ENCODE measurements around the gene RECQL5. TPM values are rescaled to one million over a fixed set of nuclear protein-coding genes. Genes with fewer than 3 reads are reported as not detected.
A peak's percentile ranks its signal among the peaks of the same experiment; 100 is the strongest.

The RECQL5 gene
- polyA plus RNA-seq, 3 donors from 2014 or later, result 7.0 to 18.1 (median 15.5) TPM

DNA sequence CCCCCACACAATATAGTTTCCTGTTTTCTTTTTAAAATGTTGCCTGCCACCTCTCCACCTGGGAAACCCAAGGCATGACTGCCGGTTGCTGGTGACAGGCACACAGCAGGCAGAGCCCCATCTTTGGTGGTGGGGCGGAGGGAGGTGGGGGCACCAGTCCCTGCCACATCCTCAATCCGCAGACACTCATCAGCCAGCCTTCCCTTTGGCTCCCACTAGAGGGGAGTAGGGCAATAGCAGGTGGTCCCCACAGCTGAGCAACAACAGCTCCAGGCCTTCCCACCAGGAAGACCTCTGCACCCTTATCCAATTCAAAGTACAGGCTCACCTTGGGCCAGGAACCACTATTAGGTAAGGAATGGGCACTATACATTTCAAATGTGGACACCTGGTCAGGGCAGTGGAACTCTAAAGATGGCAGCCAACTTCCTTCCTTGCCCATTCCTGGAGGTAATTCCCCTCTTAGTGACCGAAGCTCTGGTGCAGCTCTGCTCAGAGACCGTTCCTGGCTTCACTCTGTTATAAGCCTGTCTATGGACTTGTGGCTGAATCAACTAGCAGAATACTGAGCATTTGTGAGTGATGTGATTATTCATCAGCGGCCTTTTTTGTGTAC is 13.9 kb downstream of the RECQL5 start:
- Mint-ChIP-seq H3K27ac (peak overlapping the region in 2 of 6 donors; percentile 65 to 76), H3K4me1 (no peaks in the 10 kb centered on the region), H3K9me3 (no peaks in the 10 kb centered on the region), H3K36me3 (peaks cover 2 to 16% (median 7%) of the 10 kb centered on the region in 3 donors), H3K27me3 (ENCODE audit: low read depth in 3 of 3) (peaks cover 0 to 2% (median 1%) of the 10 kb centered on the region in 3 donors), H3K4me3 (no peak overlapping the region)
- DNase-seq, result peak in 2 of 3 donors; percentile 19 to 32

- no peak for DNase-seq
- Mint-ChIP-seq H3K27me3 (ENCODE audit: low read depth in 3 of 3) (peaks cover 0 to 2% (median 2%) of the 10 kb centered on the region in 3 donors), H3K27ac (peak overlapping the region in 1 of 6 donors; percentile 28), H3K9me3 (no peaks in the 10 kb centered on the region), H3K4me1 (no peaks in the 10 kb centered on the region), H3K36me3 (peaks cover 6 to 20% (median 7%) of the 10 kb centered on the region in 3 donors), H3K4me3 (no peak overlapping the region)
These were observed 14.6 kb downstream of the RECQL5 start for GRCh38 chr17:75652341-75652740.

DNA sequence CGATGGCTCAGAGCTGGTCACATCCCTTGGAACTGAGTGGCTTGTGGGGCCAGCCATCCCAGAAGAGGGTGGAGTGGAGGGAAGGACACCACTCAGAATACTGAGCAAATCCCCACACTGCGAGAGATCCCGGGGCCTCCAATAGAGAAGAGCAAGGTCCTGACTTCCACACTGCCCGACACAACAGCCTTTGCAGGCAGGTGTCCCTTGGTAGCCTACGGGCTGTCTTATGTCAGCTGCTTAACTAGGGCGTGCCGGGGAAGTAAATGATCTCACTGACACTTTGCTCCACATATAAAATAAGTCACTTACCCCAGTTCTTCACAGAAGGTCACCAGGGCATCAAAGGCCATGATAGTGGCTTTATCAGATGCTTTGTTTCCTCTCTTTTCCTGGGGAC is 16.1 kb downstream of the RECQL5 start:
- H3K4me1 Mint-ChIP-seq, result peaks cover 7 to 9% of the 10 kb centered on the region in 2 donors
- no peak overlapping the region for H3K4me3 Mint-ChIP-seq
- no peak for DNase-seq
- peaks cover 6 to 20% (median 7%) of the 10 kb centered on the region in 3 donors for H3K36me3 Mint-ChIP-seq
- H3K27ac Mint-ChIP-seq, result no peak overlapping the region
- H3K9me3 Mint-ChIP-seq, result no peaks in the 10 kb centered on the region
- H3K27me3 Mint-ChIP-seq (ENCODE audit: low read depth in 3 of 3), result peaks cover 2 to 3% (median 2%) of the 10 kb centered on the region in 3 donors

GRCh38 chr17:75649687-75650086 is 17.3 kb downstream of the RECQL5 start:
- no peak overlapping the region for H3K4me3 Mint-ChIP-seq
- H3K36me3 Mint-ChIP-seq, result peaks cover 6 to 20% (median 7%) of the 10 kb centered on the region in 3 donors
- DNase-seq, result no peak
- H3K4me1 Mint-ChIP-seq, result peaks cover 12 to 14% of the 10 kb centered on the region in 2 donors
- peaks cover 2 to 3% (median 2%) of the 10 kb centered on the region in 3 donors for H3K27me3 Mint-ChIP-seq (ENCODE audit: low read depth in 3 of 3)
- no peak overlapping the region for H3K27ac Mint-ChIP-seq
- no peaks in the 10 kb centered on the region for H3K9me3 Mint-ChIP-seq

GRCh38 chr17:75647921-75648320 is 19.0 kb downstream of the RECQL5 start:
- Mint-ChIP-seq H3K9me3 (no peaks in the 10 kb centered on the region), H3K27me3 (ENCODE audit: low read depth in 3 of 3) (peaks cover 2 to 3% (median 2%) of the 10 kb centered on the region in 3 donors), H3K4me3 (no peak overlapping the region), H3K27ac (peak overlapping the region in 1 of 6 donors; percentile 77), H3K4me1 (peaks cover 12 to 14% of the 10 kb centered on the region in 2 donors), H3K36me3 (peaks cover 6 to 17% (median 7%) of the 10 kb centered on the region in 3 donors)
- DNase-seq, result no peak

GRCh38 chr17:75647061-75647460 is 19.9 kb downstream of the RECQL5 start:
- peaks cover 6 to 17% (median 7%) of the 10 kb centered on the region in 3 donors for H3K36me3 Mint-ChIP-seq
- peak overlapping the region in 1 of 6 donors; percentile 80 for H3K27ac Mint-ChIP-seq
- H3K27me3 Mint-ChIP-seq (ENCODE audit: low read depth in 3 of 3), result peaks cover 2 to 3% (median 2%) of the 10 kb centered on the region in 3 donors
- peaks cover 12 to 14% of the 10 kb centered on the region in 2 donors for H3K4me1 Mint-ChIP-seq
- no peak for DNase-seq
- H3K4me3 Mint-ChIP-seq, result no peak overlapping the region
- no peaks in the 10 kb centered on the region for H3K9me3 Mint-ChIP-seq

DNA sequence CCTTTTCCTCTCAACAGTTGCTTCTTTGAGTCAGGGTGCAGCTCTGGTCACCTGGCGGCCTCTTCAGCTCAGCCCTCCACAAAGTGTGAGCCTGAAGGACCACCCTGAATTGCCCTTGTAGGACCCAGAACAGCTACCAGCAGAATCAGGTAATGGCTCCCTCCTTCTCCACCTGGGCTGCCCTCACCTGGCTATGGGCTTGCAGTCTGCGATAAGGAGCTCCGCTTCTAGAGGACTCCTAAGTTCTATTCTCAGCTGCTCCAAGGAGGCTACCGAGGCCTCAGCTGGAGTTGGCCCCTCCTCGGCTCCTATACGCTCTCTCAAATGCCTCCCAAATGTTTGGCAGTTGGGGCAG is 20.3 kb downstream of the RECQL5 start:
- no peak for DNase-seq
- peaks cover 12 to 14% of the 10 kb centered on the region in 2 donors for H3K4me1 Mint-ChIP-seq
- H3K4me3 Mint-ChIP-seq, result peak overlapping the region in 1 of 5 donors; percentile 57
- peaks cover 2 to 3% (median 2%) of the 10 kb centered on the region in 3 donors for H3K27me3 Mint-ChIP-seq (ENCODE audit: low read depth in 3 of 3)
- H3K9me3 Mint-ChIP-seq, result no peaks in the 10 kb centered on the region
- peaks cover 6 to 17% (median 6%) of the 10 kb centered on the region in 3 donors for H3K36me3 Mint-ChIP-seq
- peak overlapping the region in 4 of 6 donors; percentile 7 to 80 (median 65) for H3K27ac Mint-ChIP-seq

DNA sequence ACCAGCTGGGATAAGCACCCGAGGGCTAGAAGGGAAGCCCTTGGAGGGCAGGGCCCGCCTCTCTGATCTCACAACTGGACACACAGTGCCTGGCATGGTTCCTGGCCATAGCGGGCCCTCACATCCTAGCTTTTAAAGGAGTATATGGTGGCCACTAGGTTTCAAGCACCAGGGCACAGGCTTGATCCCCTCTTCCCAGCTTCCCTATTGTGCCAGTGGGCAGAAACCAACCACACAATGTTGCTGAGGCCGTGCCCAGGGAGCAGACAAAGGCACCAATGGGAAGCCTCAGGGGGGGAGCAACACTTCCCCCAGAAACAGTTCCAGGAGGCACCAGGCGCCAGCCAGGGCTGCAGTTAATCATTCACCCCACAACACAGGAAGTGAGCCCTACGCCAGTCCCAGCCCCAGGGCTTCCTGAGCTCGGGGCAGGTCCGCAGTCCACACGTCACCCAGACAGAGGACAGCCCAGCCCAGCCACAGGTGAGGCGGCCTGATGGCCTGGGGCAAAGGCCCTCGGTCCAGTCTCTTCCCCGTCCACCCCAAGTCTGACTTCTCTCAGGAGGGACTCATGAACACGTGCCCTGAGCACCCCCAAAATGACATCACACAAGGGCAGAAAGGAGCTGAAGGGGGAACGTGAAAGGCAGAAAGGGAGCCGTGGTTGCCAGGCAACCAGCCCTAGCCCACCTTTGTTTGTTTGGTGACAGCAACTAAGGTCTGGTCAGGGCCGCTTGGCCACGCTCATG is 20.9 kb downstream of the RECQL5 start:
- H3K9me3 Mint-ChIP-seq, result no peaks in the 10 kb centered on the region
- H3K27ac Mint-ChIP-seq, result peak overlapping the region; percentile 48 to 89 (median 80)
- H3K4me3 Mint-ChIP-seq, result peak overlapping the region in 4 of 5 donors; percentile 13 to 64 (median 43)
- peak; percentile 13 to 36 (median 36) for DNase-seq
- H3K27me3 Mint-ChIP-seq (ENCODE audit: low read depth in 3 of 3), result peaks cover 2 to 3% (median 2%) of the 10 kb centered on the region in 3 donors
- H3K4me1 Mint-ChIP-seq, result peaks cover 12 to 14% of the 10 kb centered on the region in 2 donors
- peaks cover 3 to 17% (median 6%) of the 10 kb centered on the region in 3 donors for H3K36me3 Mint-ChIP-seq

GRCh38 chr17:75645501-75645888 is 21.5 kb downstream of the RECQL5 start:
- peak overlapping the region in 3 of 6 donors; percentile 62 to 84 (median 80) for H3K27ac Mint-ChIP-seq
- no peaks in the 10 kb centered on the region for H3K9me3 Mint-ChIP-seq
- H3K36me3 Mint-ChIP-seq, result peaks cover 3 to 14% (median 6%) of the 10 kb centered on the region in 3 donors
- H3K4me1 Mint-ChIP-seq, result peaks cover 12 to 14% of the 10 kb centered on the region in 2 donors
- H3K27me3 Mint-ChIP-seq (ENCODE audit: low read depth in 3 of 3), result peaks cover 0 to 3% (median 2%) of the 10 kb centered on the region in 3 donors
- H3K4me3 Mint-ChIP-seq, result no peak overlapping the region
- DNase-seq, result no peak

- Mint-ChIP-seq H3K4me1 (peaks cover 12 to 14% of the 10 kb centered on the region in 2 donors), H3K36me3 (peaks cover 0 to 6% (median 5%) of the 10 kb centered on the region in 3 donors), H3K9me3 (no peaks in the 10 kb centered on the region), H3K4me3 (no peak overlapping the region), H3K27ac (peak overlapping the region in 2 of 6 donors; percentile 4 to 10), H3K27me3 (ENCODE audit: low read depth in 3 of 3) (peaks cover 0 to 3% (median 2%) of the 10 kb centered on the region in 3 donors)
- DNase-seq, result no peak
These were observed 23.3 kb downstream of the RECQL5 start for GRCh38 chr17:75643643-75644017.

GRCh38 chr17:75642784-75643642 is 23.9 kb downstream of the RECQL5 start:
- H3K27ac Mint-ChIP-seq, result peak overlapping the region in 1 of 6 donors; percentile 10
- H3K9me3 Mint-ChIP-seq, result no peaks in the 10 kb centered on the region
- DNase-seq, result no peak
- H3K36me3 Mint-ChIP-seq, result peaks cover 0 to 4% (median 4%) of the 10 kb centered on the region in 3 donors
- H3K4me1 Mint-ChIP-seq, result peaks cover 12 to 14% of the 10 kb centered on the region in 2 donors
- H3K4me3 Mint-ChIP-seq, result no peak overlapping the region
- peaks cover 0 to 3% (median under 1%) of the 10 kb centered on the region in 3 donors for H3K27me3 Mint-ChIP-seq (ENCODE audit: low read depth in 3 of 3)

DNA sequence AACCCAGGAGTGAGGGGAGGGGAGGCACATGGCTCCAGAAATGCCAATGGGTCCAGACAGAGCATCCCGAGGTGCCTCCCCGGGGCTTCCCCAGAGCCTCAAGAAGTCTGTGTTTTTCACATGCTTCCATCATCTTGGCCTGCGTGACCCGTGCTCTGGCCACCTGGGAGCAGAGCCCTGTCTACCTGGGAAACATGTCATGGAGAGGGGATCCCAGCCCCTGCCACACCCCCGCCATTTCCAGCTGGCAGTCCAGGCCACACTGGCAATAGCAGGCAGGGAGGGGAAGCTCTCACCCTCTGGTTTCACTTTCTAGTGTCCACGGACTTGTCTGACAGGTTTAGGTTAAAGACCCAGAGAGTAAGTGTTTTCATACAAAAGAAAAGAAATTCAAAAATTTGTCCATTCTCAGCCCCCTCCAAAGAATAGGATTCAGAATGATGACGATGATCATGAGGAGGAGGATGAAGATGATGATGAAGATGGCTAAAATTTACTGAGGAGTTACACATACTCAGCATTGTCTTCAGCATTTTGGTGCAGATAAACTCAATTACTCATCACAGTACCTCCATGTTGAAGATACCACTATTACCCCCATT is 24.7 kb downstream of the RECQL5 start:
- H3K4me1 Mint-ChIP-seq, result peaks cover 12 to 14% of the 10 kb centered on the region in 2 donors
- H3K4me3 Mint-ChIP-seq, result no peak overlapping the region
- no peaks in the 10 kb centered on the region for H3K36me3 Mint-ChIP-seq
- H3K27me3 Mint-ChIP-seq (ENCODE audit: low read depth in 3 of 3), result peaks cover 0 to 3% (median 1%) of the 10 kb centered on the region in 3 donors
- no peak for DNase-seq
- H3K9me3 Mint-ChIP-seq, result no peaks in the 10 kb centered on the region
- no peak overlapping the region for H3K27ac Mint-ChIP-seq

DNA sequence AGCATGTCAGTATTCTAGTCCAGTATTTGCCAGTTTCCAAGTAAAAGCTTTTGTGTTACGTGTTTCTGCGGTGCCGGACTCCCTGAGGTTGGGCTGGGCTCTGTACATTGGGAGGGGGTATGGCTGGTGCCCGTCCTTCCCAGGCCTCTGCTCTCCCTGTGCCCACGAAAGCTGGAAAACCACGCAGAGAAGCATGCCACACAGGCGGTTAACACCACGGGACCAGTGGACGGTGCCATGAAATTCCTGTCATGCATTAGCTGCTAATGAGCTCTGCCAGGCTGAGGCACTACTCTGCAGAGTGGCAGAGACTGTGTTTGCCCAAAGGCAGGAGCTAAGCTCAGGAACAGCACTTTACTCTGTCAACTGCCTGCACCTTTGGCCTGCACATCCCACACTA is 25.6 kb downstream of the RECQL5 start:
- peak overlapping the region in 1 of 6 donors; percentile 53 for H3K27ac Mint-ChIP-seq
- no peak overlapping the region for H3K4me3 Mint-ChIP-seq
- no peaks in the 10 kb centered on the region for H3K9me3 Mint-ChIP-seq
- no peaks in the 10 kb centered on the region for H3K36me3 Mint-ChIP-seq
- peaks cover 0 to 3% (median 1%) of the 10 kb centered on the region in 3 donors for H3K27me3 Mint-ChIP-seq (ENCODE audit: low read depth in 3 of 3)
- no peak for DNase-seq
- peaks cover 9 to 10% of the 10 kb centered on the region in 2 donors for H3K4me1 Mint-ChIP-seq

Data from immature natural killer cell (primary cell).